HG03196 (cell line): ENCODE measurements around the gene GABRD.

Source experiments
- ATAC-seq: cut with Tn5 transposase; IDR thresholded peaks from one replicate; pipeline ENCODE4 v1.9.1; 2021; ENCODE audit not compliant: unreplicated experiment

Gene GABRD

DNA sequence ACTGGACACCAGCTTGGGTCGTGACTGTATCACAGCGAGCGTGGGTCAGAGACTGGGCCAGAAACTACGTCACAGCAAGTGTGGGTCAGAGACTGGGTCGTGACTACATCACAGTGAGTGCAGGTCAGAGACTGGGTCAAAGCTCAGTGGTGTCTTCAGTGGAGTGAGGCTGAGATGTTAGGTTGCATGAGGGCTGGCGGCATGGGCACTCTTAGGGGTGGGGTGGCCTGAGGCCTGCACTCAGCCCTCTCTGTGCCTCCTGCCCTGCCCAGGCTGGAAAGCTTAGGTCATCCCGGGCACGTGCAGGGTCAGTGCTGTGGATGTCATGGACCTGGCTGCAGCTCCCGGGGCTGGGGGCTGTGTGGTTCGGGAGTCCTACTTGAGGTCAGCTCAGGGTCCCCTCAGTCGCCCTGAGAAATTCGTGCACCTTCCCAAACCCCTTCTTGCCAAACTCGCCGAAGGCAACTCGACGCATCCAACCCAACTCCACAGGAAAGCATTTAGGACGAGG is 34.5 kb upstream of the GABRD start:
- no peak for ATAC-seq

DNA sequence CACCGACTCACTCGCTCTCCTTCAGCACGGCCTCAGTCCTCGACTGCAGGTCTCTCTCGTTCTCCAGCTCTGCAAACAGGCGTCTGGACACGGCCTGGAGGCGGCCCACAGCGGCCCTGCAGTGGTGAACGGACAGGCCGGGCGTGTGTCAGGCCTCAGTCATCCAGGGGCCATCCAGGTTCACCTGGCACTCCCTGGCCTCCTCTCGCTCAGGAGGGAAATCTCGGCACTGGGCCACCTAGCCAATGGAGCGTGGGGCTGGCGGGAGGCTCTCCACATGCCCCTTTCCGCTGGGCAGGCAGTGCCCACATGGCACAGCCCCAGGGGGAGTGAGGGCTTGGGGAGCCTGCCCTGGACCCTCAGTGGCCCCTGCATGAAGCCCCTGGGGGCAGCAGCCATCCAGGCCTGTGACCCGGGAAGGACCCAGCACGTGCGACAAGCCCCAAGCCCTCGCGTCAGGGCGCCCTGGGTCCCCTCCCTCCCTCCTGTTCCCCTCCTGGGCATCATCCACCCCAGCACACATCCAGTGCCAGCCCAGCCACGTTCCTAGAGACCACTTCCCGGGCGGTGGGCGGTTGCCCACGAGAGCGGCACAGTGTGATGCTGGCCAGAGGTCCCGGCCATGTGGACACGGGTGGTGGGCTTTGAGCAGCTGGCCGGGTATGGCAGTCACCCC is 33.6 kb upstream of the GABRD start:
- ATAC-seq: no peak

DNA sequence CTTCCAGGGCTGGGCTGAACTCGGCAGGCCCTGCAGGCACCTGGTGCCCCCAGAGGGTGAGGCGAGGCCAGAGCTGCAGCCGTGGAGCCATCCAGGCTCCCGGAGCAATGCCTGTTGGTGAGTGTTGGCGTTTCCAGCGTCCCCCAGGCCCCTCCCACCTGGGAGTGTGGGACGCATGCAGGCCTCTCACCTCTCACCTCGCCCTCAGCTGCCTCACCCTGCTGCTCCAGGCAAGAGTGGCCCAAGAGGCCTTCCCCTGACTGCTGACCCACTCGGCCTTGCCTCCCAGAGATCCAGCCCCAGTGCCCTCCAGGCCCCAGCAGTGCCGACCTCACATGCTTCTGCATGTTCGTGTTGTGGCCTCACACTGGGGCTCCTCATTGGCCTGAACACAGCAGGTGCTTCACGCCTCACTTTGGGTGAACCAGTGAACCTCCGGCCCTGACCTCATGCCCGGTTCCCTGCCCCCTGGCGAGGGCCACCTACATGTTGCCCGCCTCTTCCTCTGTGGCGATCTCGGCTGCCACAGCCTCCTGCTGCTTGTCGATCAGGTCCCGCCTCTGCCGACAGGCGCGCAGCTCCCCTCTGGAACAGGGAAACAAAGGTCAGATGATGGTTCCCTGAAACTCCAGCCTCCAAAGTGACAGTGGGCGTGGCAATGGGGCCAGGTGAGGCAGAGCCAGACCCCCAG is 32.5 kb upstream of the GABRD start:
- no peak for ATAC-seq

DNA sequence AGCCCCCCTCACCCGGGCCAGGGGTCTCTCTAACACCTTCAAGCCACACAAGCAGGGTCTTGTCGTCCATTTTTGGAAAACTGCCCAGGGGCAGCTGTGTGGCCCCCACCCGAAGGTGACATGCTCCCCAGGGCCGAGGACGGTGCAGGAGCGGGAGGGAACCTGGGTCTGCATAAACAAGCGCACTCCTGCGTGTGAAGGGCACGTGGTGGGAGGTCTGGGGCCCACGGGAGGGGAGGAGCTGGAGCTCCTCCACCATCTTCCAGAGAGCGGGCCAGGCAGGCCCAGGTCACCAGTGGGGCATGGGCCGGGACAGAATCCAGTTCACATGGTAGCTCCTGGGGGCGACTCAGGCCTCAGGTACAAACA is 32.0 kb upstream of the GABRD start:
- no peak for ATAC-seq

DNA sequence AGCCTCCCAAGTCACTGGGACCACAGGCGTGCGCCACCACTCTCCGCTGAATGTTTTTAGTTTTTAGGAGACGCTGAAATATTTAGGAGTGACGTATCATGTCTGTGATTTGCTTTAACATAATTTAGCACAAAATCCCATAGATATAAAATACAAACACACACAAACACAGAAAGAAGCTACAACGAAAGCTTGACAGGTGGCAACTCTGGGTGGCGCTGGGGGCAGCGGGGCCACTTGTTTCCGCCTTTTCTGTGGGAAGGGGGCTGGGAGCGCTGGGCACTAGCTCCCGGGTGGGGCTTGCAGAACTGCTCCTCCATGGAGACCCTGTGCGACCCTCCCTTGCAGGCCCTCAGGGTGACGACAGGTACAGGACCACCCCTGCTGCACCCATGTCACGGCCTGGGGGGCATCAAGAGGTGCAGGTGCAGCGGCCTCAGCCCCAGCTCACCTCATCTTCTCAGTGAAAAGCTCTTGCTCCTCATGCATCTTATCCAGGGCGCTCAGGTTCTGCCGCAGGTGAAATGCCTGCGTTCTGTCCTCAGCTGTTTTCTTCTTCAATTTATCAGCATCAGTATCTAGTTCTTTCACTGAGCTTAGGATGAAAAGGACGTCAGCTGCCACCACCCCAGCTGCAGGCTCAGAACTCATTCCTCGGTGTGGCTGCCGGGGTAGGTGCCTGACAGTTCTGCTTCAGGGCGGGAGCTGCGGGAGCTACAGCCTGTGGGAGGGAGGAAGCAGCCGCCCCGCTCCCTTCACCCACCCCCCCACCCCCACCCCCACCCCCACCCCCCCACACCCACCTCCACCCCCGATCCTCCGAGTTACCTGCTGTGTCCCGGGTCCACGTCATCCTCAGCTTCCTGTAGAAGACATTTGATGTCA is 30.8 kb upstream of the GABRD start:
- ATAC-seq: no peak

DNA sequence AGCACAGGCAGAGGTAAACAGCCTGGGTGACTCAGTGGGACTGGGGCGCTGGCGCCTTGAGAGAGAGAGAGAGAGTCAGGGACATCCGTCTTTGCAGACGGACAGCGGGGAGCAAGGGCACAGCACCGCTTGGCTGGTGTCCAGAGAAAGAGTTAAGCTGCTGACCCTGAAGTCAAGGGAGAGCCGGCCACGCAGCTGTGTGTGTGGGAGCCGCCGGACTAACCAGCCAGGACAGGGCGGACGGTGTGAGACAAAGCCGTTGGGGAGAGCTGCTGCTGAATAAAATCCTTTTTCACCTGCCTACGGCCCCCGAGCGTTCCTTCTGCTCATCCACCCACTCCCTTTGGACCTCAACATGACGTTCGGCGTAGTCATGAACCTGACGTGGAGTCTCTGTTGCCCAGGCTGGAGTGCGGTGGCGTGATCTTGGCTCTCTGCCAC is 30.0 kb upstream of the GABRD start:
- no peak for ATAC-seq

DNA sequence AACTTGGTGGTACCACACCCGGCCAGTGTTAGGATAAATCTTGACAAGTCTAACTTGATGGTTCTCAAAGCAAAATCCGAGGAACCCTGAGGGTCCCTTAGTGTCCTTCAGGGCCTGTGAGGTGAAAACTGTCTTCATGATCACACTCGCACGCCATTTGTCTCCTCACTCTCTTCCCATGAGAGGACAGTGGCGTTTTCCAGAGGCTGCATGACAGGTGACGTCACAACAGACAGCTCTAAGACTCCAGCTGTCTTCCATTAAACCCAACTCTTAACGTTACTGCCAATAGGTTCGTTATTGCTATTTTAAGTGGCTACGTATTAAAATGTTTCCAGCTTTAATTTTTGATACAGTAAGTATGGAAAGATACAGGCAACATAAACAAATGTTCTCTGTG is 29.4 kb upstream of the GABRD start:
- no peak for ATAC-seq

DNA sequence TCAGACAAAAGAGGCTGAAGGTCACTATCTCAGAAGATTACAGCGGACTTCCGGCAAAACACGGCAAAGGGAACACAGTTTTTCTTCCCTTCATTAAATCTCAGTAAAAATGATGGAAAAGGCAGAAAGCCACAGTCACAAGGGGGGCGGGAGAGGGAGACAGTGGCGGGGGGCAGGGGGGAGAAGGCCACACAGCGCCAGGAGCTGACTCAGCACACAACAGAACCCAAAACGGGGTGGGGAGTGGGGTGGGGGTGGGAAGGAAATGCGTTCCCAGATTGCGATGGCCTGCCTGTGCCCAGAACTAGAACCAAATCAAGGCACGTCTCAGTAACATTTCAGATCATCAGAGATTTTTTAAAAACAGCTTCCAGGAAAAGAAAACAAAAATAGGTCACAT is 28.9 kb upstream of the GABRD start:
- no peak for ATAC-seq

DNA sequence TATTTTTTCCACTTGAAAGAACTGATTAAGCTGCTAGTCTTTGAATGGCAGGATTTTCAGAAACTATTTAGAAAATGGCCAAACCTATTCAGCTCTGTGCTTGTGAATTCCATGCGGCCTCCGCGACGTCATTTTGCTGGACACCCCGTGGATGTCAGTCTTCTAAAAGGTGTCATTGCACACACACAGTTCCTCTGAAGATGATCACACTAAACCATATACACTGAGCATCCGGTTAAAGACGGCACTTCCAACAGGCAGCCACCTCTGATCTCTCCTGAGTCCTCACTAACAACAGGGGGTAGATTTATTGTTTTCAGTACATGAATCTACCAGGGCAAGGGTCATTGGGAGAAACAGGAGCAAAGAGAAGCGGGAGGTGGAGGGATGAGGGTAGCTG is 24.6 kb upstream of the GABRD start:
- no peak for ATAC-seq

DNA sequence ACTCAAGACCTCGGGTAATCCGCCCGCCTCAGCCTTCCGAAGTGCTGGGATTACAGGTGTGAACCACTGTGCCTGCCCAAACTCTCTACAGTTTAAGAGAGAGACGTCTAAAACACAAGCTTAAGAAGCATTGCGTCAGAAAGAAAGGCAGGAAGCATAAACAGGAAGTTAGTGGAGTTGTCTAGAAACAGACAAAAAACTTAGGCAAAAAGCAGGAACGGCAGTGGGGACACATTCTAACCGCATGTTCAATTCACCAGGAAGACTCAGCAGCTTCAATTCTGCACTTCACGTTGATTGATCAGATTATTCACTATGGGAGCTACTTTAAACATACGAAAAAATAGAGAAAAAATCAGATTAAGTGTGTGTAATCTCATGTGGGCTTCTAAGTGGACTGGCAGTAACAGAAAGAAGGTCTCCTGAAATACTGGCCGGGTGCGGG is 22.9 kb upstream of the GABRD start:
- no peak for ATAC-seq

DNA sequence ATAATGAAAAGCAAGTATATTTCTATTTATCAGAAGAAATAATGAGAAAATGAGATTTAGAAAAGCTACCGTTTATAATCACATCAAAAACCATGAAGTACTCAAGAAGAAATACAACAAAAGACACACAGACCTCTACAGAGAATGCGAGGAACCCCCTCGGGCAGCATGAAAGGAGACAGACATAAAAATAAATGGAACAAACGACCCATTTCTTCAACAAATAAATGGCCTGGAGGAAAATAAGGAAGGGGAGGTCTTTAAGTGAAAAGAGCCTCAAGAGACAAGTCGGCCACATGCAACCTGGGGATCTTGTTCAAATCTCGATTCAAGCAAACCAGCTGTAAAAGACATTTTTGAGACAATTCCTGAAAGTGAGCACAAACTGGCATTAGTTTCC is 21.6 kb upstream of the GABRD start:
- no peak for ATAC-seq

DNA sequence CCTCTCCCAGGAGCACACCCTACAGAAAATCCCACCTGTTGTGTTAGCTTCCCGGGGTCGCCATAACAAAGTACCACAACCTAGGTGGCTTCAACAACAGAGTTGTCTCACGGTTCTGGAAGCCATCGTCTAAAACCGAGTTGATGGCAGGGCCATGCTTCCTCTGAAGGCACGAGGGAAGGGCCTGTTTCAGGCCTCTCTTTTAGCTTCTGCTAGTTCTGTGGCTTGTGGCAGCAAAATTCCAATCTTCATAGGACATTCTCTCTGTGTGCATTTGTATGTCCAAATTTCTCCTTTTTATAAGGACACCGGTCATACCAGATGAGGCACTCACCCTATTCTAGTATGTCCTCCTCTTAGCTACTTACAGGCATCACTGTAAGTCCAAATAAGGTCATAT is 18.7 kb upstream of the GABRD start:
- no peak for ATAC-seq

DNA sequence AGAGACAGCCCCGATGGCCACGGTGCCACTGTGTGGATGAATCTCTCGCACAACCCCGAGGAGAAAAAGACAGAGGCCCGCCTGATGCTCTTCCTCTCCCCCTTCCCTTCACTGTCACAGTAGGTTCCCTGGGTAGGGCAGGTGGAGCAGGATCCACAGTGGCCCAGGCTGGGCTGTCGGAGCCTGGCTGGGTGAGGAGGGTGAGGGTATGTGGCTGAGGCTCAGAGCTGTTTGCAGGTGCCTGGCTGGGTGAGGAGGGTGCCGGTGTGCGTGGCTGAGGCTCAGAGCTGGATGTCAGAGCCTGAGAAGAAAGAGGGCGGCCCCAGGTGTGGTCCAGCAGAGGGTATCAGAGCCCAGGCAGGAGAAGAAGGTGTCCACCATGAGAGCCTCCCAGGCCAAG is 18.3 kb upstream of the GABRD start:
- no peak for ATAC-seq

DNA sequence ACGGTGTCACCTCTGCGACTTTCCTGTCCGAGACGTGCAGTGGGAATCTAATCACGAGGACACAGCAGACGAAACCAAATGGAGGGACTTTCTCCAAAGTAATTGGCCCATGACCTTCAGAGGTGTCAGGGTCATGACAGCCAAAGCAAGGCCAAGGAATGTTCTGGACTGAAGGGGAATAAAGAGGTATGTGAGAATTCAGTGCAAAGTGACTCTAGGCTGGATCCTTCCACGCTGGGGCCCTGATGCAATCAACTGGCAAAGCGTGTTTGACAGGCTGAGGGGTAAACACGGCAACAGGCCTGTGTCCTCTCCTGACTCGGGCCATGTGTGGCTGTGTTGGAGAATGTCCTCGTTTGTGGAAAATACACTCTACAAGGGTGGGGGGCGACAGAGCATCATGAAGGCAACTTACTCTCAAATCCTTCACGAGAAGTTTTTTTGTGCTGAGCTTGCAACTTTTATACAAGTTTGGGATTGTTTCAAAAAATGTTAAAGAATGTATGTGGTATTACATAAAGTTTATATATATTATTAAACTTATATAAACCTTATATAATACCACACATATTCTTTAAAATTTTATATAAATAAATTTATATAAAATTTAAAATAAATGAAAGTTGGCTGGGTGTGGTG is 17.3 kb upstream of the GABRD start:
- ATAC-seq: no peak

DNA sequence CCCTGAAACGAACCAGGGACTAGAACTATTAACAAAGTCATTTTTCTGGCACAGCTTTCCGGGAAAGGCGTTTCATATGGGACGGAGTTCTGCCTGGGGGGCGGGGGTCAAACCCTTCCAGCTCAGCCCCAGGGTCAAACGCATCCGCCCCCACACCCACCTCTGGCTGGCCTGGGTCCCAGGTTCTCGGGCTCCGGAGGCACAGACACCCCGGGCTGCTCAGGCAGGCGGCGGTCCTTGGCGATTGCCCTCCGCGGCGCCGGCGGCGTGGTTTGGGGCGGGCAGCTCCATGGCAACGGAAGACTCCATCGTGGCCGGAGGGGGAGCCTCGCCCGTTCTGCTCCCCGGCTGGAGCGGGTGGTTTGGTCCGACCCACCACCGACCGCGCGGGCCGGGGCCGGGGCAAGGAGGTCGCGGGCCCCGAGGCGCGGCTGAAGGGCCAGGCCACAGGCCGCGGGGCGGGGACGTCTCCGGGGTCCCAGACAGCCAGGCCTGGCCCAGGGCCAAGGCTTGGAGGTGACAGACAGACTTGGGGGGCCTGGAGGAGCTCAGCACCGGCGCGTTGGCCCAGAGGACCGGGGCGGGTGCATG is 15.5 kb upstream of the GABRD start, which contains the start of gene CFAP74:
Gene CFAP74, minus strand, starts transcription at position 246 of the 591 bp plus-strand sequence. CDS start 12,830 bp downstream, outside the sequence.
- no peak for ATAC-seq

DNA sequence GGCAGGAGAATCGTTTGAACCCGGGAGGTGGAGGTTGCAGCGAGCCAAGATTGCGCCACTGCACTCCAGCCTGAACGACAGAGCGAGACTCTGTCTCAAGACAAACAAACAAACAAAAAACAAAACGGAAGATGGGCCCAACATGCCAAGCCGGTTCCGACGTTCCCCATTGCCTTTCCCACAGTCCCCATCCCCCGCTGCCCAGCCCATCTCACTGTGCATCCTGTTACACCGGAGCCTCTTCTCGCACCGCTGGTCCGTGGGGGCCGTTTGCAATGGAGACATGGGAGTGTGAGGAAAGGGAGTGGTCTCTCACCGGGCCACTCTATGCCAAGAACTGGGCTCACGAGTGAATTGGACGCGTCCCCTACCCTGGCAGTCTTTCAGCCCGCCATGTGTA is 14.3 kb upstream of the GABRD start:
- ATAC-seq: no peak

DNA sequence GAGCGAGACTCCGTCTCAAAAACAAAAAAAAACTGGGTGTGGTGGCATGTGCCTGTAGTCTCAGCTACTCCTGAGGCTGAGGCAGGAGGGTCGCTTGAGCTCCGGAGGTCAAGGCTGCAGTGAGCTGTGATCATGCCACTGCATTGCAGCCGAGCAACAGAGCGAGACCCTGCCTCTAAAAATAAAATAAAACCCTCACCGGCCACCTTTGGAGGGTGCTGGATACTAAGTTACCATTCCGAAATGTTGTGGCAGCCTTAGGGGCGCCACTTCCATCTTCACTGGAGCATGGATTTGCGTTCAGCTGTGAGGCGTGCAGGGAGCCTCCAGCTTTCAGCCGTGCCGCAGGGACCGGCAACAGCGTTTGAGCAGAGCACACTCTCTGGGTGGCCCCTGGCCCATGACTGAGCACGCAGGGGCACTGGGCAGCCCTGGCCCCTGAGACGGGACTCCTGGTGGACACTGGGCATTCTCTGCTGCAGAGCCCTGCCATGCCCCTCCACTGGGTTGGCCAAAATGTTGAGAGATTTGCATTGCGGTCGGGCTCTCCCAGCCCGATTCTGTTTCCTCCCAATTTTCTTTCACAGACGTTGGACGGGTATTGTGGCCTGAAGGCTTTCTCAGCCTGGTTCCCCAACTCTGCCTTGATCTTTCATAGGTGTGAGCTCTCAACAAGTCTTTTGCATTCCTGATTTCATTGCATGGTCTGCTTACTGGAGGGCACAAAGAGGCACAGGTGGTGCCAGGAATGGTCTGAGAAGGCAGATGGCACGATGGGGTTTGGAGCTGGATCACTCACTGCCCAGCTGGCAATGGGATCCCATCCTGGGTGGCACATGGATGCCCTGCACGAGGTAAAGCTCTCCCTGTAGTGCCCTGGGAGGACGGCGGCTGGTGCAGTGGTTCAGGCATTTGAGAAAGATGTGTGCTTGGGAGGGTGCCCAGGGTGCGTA is 9.8 kb upstream of the GABRD start:
- ATAC-seq: no peak

DNA sequence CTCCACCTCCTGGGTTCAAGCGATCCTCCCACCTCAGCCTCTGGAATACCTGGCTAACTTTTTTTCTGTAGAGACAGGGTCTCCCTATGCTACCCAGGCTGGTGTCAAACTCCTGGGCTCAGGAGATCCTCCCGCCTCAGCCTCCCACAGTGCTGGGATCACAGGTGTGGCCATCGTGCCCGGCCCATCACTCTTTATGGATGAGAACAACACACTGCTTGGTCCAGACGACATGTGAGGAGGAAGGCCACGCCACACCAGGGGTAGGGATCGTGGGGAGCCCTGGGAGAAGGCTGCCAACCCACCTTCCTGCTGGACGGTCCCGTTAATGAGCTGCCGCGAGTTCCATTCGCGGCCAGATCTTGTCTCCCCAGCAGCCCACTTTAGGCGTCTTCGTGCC is 5.0 kb upstream of the GABRD start:
- ATAC-seq: no peak
